HG02642 (cell line): ENCODE measurements around the gene ZNF543.

Experiments
- ATAC-seq: cut with Tn5 transposase; IDR thresholded peaks from one replicate; pipeline ENCODE4 v1.9.1; 2021; ENCODE audit warnings: mild to moderate bottlenecking; ENCODE audit not compliant: unreplicated experiment, poor library complexity

Gene ZNF543

GRCh38 chr19:57376151-57376550 lies 55.9 kb downstream of the ZNF543 start:
- ATAC-seq, result no peak

GRCh38 chr19:57377498-57378146 lies 57.4 kb downstream of the ZNF543 start:
- ATAC-seq, result no peak
